Calu3 (cell line): ENCODE measurements around the gene IL1B. TPM values are rescaled to one million over a fixed set of nuclear protein-coding genes. Genes with fewer than 3 reads are reported as not detected.

Experiments used
- BruUV-seq: library from RNA; stranded (reverse); fragments of 400-500 nt; replicated peaks from 2 replicates; lab custom pipeline; 2021; lab: Mats Ljungman, UMichigan
- CTCF ChIA-PET: fragments of 300-600 bp; sonication (Branson Sonifier 250); formaldehyde crosslinking; loops from one replicate; lab custom pipeline; 2022; ENCODE audit warnings: antibody characterized with exemption; lab: Charles Lee
- DNase-seq: peaks from one replicate; pipeline ENCODE4 v3.0.0; 2022
- H3K27ac Mint-ChIP-seq: one replicate; pipeline ENCODE4 v1.8.0; 2022; ENCODE audit warnings: mixed read lengths; ENCODE audit not compliant: unreplicated experiment
- H3K27me3 Mint-ChIP-seq: one replicate; pipeline ENCODE4 v1.8.0; 2022; ENCODE audit warnings: mixed read lengths; ENCODE audit not compliant: unreplicated experiment
- H3K36me3 Mint-ChIP-seq: one replicate; pipeline ENCODE4 v1.8.0; 2022; ENCODE audit warnings: mild to moderate bottlenecking, moderate library complexity, mixed read lengths; ENCODE audit not compliant: insufficient read depth, unreplicated experiment
- H3K4me1 Mint-ChIP-seq: one replicate; pipeline ENCODE4 v1.8.0; 2022; ENCODE audit warnings: mild to moderate bottlenecking, low read depth, mixed read lengths; ENCODE audit not compliant: unreplicated experiment
- H3K4me3 Mint-ChIP-seq: one replicate; pipeline ENCODE4 v1.8.0; 2022; ENCODE audit warnings: mild to moderate bottlenecking, low read depth, moderate library complexity, mixed read lengths; ENCODE audit not compliant: unreplicated experiment
- H3K9me3 Mint-ChIP-seq: one replicate; pipeline ENCODE4 v1.8.0; 2022; ENCODE audit warnings: low read depth, mixed read lengths; ENCODE audit not compliant: unreplicated experiment
- CTCF ChIP-seq: fragments of 200-600 bp; IDR thresholded peaks from one replicate; pipeline ENCODE4 v1.8.0; 2022; ENCODE audit warnings: antibody characterized with exemption; ENCODE audit not compliant: unreplicated experiment
- intact Hi-C: fragments of 100-400 bp; cut with micrococcal nuclease; formaldehyde crosslinking; loops from one replicate; pipeline ENCODE4 v1.10.0; 2022; ENCODE audit not compliant: unreplicated experiment
- total RNA-seq: library from RNA; stranded (reverse); gene quantifications from 2 replicates; pipeline ENCODE4 v1.2.3, GENCODE V29; 2022

The IL1B gene
- total RNA-seq, 1 experiment from 2014 or later: 15.5 TPM

GRCh38 chr2:112843288-112843687, 6.7 kb upstream of the IL1B start:
- peaks cover 29% of the 10 kb centered on the region for H3K4me1 Mint-ChIP-seq
- DNase-seq: no peak
- H3K27ac Mint-ChIP-seq: no peak overlapping the region
- H3K4me3 Mint-ChIP-seq: no peak overlapping the region
- CTCF ChIA-PET: no interaction called here
- no peak for TF ChIP-seq CTCF
- peaks cover 3% of the 10 kb centered on the region for H3K9me3 Mint-ChIP-seq
- intact Hi-C loops: no loop called here
- no peaks in the 10 kb centered on the region for H3K27me3 Mint-ChIP-seq
- H3K36me3 Mint-ChIP-seq: no peaks in the 10 kb centered on the region
- no TSS peak for BruUV-seq

- Mint-ChIP-seq H3K36me3 (no peaks in the 10 kb centered on the region), H3K4me3 (no peak overlapping the region), H3K27ac (no peak overlapping the region), H3K27me3 (no peaks in the 10 kb centered on the region), H3K4me1 (peaks cover 40% of the 10 kb centered on the region), H3K9me3 (no peaks in the 10 kb centered on the region)
- CTCF ChIA-PET: no interaction called here
- no TSS peak for BruUV-seq
- TF ChIP-seq CTCF: no peak
- no peak for DNase-seq
- intact Hi-C loops: no loop called here
Observed at GRCh38 chr2:112841295-112842044, 4.9 kb upstream of the IL1B start.

GRCh38 chr2:112840068-112840445, 3.5 kb upstream of the IL1B start:
- DNase-seq: no peak
- H3K27ac Mint-ChIP-seq: no peak overlapping the region
- no peak overlapping the region for H3K4me3 Mint-ChIP-seq
- no peaks in the 10 kb centered on the region for H3K9me3 Mint-ChIP-seq
- no TSS peak for BruUV-seq
- H3K27me3 Mint-ChIP-seq: no peaks in the 10 kb centered on the region
- H3K36me3 Mint-ChIP-seq: peaks cover 2% of the 10 kb centered on the region
- peaks cover 54% of the 10 kb centered on the region for H3K4me1 Mint-ChIP-seq
- no peak for TF ChIP-seq CTCF
- intact Hi-C loops: no loop called here
- CTCF ChIA-PET: interaction anchor here (0.5 kb wide), 1 partner anchor 13 kb away, joined by 3 read pairs; no protein-coding TSS in a partner anchor

- Mint-ChIP-seq H3K4me3 (no peak overlapping the region), H3K36me3 (peaks cover 4% of the 10 kb centered on the region), H3K27ac (no peak overlapping the region), H3K9me3 (no peaks in the 10 kb centered on the region), H3K27me3 (no peaks in the 10 kb centered on the region), H3K4me1 (peaks cover 57% of the 10 kb centered on the region)
- intact Hi-C loops: no loop called here
- CTCF ChIA-PET: interaction anchor here (0.5 kb wide), 1 partner anchor 13 kb away, joined by 3 read pairs; no protein-coding TSS in a partner anchor
- DNase-seq: no peak
- no TSS peak for BruUV-seq
- no peak for TF ChIP-seq CTCF
Observed at GRCh38 chr2:112839407-112840067, 3.0 kb upstream of the IL1B start.
